Measurements from ENCODE around the gene GRIK2.

DNA sequence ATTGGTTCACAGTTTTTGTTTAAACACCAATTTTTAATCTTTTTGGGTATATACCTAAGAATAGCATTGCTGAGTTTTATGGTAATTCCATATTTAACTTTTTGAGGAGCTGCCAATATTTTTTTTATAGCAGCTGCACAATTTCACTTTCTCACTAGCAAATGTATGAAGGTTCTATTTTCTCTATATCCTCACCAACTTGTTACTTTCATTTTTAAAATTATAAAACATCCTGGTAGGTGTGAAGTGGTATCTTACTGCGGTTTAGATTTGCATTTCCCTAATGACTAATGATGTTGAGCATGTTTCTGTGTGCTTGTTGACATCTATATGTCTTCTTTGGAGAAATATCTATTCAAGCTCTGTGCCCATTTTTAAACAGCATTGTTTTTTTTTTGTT is 452.1 kb downstream of the GRIK2 start:
- TF ChIP-seq CTCF (conservative IDR thresholded peaks at IDR 0.05 in 1 of 2, IDR thresholded peaks at IDR 0.05 in 1 of 2; ENCODE audit: extremely low read depth in 1 of 2, insufficient read depth in 1 of 2, low read depth in 1 of 2, low read length in 2 of 2) = no peak
- TF ChIP-seq EZH2 (IDR thresholded peaks at IDR 0.05; ENCODE audit: borderline replicate concordance, low read length) = no peak

Data from mammary epithelial cell (primary cell).